ENCODE results near the gene VSTM2B. TPM values are rescaled to one million over a fixed set of nuclear protein-coding genes. Genes with fewer than 3 reads are reported as not detected.

VSTM2B gene
- total RNA-seq, 1 donor from 2014 or later, result not detected

- Mint-ChIP-seq H3K4me3 (ENCODE audit: unreplicated experiment) (no peak overlapping the region), H3K27ac (ENCODE audit: unreplicated experiment) (no peak overlapping the region), H3K27me3 (ENCODE audit: low read depth) (peaks cover 21% of the 10 kb centered on the region), H3K4me1 (ENCODE audit: low read depth) (no peaks in the 10 kb centered on the region), H3K9me3 (ENCODE audit: low read depth) (no peaks in the 10 kb centered on the region), H3K36me3 (ENCODE audit: low read depth) (no peaks in the 10 kb centered on the region)
- TF ChIP-seq, protein P1, sequence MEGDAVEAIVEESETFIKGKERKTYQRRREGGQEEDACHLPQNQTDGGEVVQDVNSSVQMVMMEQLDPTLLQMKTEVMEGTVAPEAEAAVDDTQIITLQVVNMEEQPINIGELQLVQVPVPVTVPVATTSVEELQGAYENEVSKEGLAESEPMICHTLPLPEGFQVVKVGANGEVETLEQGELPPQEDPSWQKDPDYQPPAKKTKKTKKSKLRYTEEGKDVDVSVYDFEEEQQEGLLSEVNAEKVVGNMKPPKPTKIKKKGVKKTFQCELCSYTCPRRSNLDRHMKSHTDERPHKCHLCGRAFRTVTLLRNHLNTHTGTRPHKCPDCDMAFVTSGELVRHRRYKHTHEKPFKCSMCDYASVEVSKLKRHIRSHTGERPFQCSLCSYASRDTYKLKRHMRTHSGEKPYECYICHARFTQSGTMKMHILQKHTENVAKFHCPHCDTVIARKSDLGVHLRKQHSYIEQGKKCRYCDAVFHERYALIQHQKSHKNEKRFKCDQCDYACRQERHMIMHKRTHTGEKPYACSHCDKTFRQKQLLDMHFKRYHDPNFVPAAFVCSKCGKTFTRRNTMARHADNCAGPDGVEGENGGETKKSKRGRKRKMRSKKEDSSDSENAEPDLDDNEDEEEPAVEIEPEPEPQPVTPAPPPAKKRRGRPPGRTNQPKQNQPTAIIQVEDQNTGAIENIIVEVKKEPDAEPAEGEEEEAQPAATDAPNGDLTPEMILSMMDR (IDR thresholded peaks at IDR 0.05), result no peak
- DNase-seq (ENCODE audit: low spot score), result no peak
Observed at GRCh38 chr19:29565171-29565570, 39.4 kb downstream of the VSTM2B start.

- Mint-ChIP-seq H3K36me3 (ENCODE audit: low read depth) (no peaks in the 10 kb centered on the region), H3K4me3 (ENCODE audit: unreplicated experiment) (no peak overlapping the region), H3K9me3 (ENCODE audit: low read depth) (no peaks in the 10 kb centered on the region), H3K27me3 (ENCODE audit: low read depth) (peaks cover 23% of the 10 kb centered on the region), H3K27ac (ENCODE audit: unreplicated experiment) (no peak overlapping the region), H3K4me1 (ENCODE audit: low read depth) (no peaks in the 10 kb centered on the region)
- TF ChIP-seq, protein P1 (IDR thresholded peaks at IDR 0.05), result no peak
- no peak for DNase-seq (ENCODE audit: low spot score)
Observed at GRCh38 chr19:29566496-29567054, 40.8 kb downstream of the VSTM2B start.

GRCh38 chr19:29567366-29567915, 41.6 kb downstream of the VSTM2B start:
- Mint-ChIP-seq H3K27ac (ENCODE audit: unreplicated experiment) (no peak overlapping the region), H3K36me3 (ENCODE audit: low read depth) (no peaks in the 10 kb centered on the region), H3K4me1 (ENCODE audit: low read depth) (no peaks in the 10 kb centered on the region), H3K4me3 (ENCODE audit: unreplicated experiment) (no peak overlapping the region), H3K9me3 (ENCODE audit: low read depth) (no peaks in the 10 kb centered on the region), H3K27me3 (ENCODE audit: low read depth) (peaks cover 25% of the 10 kb centered on the region)
- TF ChIP-seq, protein P1 (IDR thresholded peaks at IDR 0.05), result no peak
- DNase-seq (ENCODE audit: low spot score), result no peak

- Mint-ChIP-seq H3K36me3 (ENCODE audit: low read depth) (no peaks in the 10 kb centered on the region), H3K27me3 (ENCODE audit: low read depth) (peaks cover 28% of the 10 kb centered on the region), H3K4me3 (ENCODE audit: unreplicated experiment) (no peak overlapping the region), H3K4me1 (ENCODE audit: low read depth) (no peaks in the 10 kb centered on the region), H3K9me3 (ENCODE audit: low read depth) (no peaks in the 10 kb centered on the region), H3K27ac (ENCODE audit: unreplicated experiment) (peak overlapping the region; percentile 41)
- DNase-seq (ENCODE audit: low spot score), result no peak
- TF ChIP-seq, protein P1 (IDR thresholded peaks at IDR 0.05), result no peak
Observed at GRCh38 chr19:29568036-29569025, 42.5 kb downstream of the VSTM2B start.

Measured in chondrocyte (in vitro differentiated cells).